HK-2 (cell line): ENCODE results near the gene FUT2.
"Not testable (repeated sequence)": the region's sequence is repeated elsewhere in the genome, so short reads cannot be mapped to it uniquely, and the experiment has no call there.

ENCODE experiments used
- DNase-seq: peaks from one replicate; pipeline ENCODE4 v3.0.0-alpha.2; 2018; ENCODE audit not compliant: unreplicated experiment

The FUT2 gene

GRCh38 chr19:48702701-48703100 is 6.9 kb downstream of the FUT2 start:
- no peak for DNase-seq

- DNase-seq, result no peak
These were observed 7.5 kb downstream of the FUT2 start for GRCh38 chr19:48703316-48703715.

- no peak for DNase-seq
These were observed 9.7 kb downstream of the FUT2 start for GRCh38 chr19:48705431-48705830.

- DNase-seq, result no peak
These were observed 12.7 kb downstream of the FUT2 start for GRCh38 chr19:48708471-48708870.

GRCh38 chr19:48711106-48711662 is 15.4 kb downstream of the FUT2 start:
- DNase-seq, result no peak

- DNase-seq, result no peak
These were observed 17.5 kb downstream of the FUT2 start for GRCh38 chr19:48713041-48713863.

- peak; percentile 99 for DNase-seq
These were observed 18.3 kb downstream of the FUT2 start for GRCh38 chr19:48713864-48714755.

- DNase-seq, result no peak
These were observed 19.2 kb downstream of the FUT2 start for GRCh38 chr19:48714759-48715675.

GRCh38 chr19:48715681-48716171 is 20.0 kb downstream of the FUT2 start:
- no peak for DNase-seq

GRCh38 chr19:48716562-48717291 is 21.0 kb downstream of the FUT2 start:
- DNase-seq, result no peak

- DNase-seq, result not testable (repeated sequence)
These were observed 22.3 kb downstream of the FUT2 start for GRCh38 chr19:48718106-48718505.

- no peak for DNase-seq
These were observed 23.0 kb downstream of the FUT2 start for GRCh38 chr19:48718711-48719231.

GRCh38 chr19:48719263-48720171 is 23.7 kb downstream of the FUT2 start, which contains the start of gene MAMSTR:
TSS of gene MAMSTR (minus strand) at chr19:48719725. CDS start at chr19:48719031, 694 bp downstream.
- DNase-seq, result no peak

GRCh38 chr19:48720251-48720612 is 24.5 kb downstream of the FUT2 start:
- DNase-seq, result no peak

- DNase-seq, result peak; percentile 98
These were observed 25.0 kb downstream of the FUT2 start for GRCh38 chr19:48720613-48721296.

- DNase-seq, result no peak
These were observed 26.5 kb downstream of the FUT2 start for GRCh38 chr19:48722196-48722708.

- DNase-seq, result peak; percentile 60
These were observed 29.3 kb downstream of the FUT2 start for GRCh38 chr19:48724796-48725753.
